Urothelium cell line (cell line): ENCODE results near the gene CHRM1.
"Not testable (repeated sequence)": the region's sequence is repeated elsewhere in the genome, so short reads cannot be mapped to it uniquely, and the experiment has no call there.

Experiments used
- DNase-seq: peaks from one replicate; pipeline ENCODE4 v3.0.0; 2011; ENCODE audit warnings: low spot score, mixed read lengths
- FAIRE-seq: peaks from 2 replicates; lab custom pipeline; 2011; peaks lifted over from hg19 to GRCh38; lab: Jason Lieb, UNC

The CHRM1 gene

GRCh38 chr11:62921201-62921572 is at the start of gene CHRM1:
Gene CHRM1, minus strand, starts transcription at chr11:62921363. Its CDS starts 10,263 bp downstream, at chr11:62911100.
- FAIRE-seq: no peak
- DNase-seq: peak; percentile 38

GRCh38 chr11:62965574-62965973 is 44.4 kb upstream of the CHRM1 start:
- DNase-seq: no peak
- no peak for FAIRE-seq

- DNase-seq: no peak
- no peak for FAIRE-seq
Observed at GRCh38 chr11:62962391-62962790, 41.2 kb upstream of the CHRM1 start.

- no peak for FAIRE-seq
- no peak for DNase-seq
Observed at GRCh38 chr11:62961017-62961570, 39.9 kb upstream of the CHRM1 start.

- DNase-seq: no peak
- FAIRE-seq: no peak
Observed at GRCh38 chr11:62959422-62959980, 38.3 kb upstream of the CHRM1 start.

- DNase-seq (peak; percentile 35), FAIRE-seq (no peak)
Observed at GRCh38 chr11:62958547-62959421, 37.6 kb upstream of the CHRM1 start.

- no peak for FAIRE-seq
- no peak for DNase-seq
Observed at GRCh38 chr11:62957147-62957546, 36.0 kb upstream of the CHRM1 start.

- FAIRE-seq (no peak), DNase-seq (no peak)
Observed at GRCh38 chr11:62954478-62954877, 33.3 kb upstream of the CHRM1 start.

- no peak for DNase-seq
- no peak for FAIRE-seq
Observed at GRCh38 chr11:62953811-62954210, 32.6 kb upstream of the CHRM1 start.

GRCh38 chr11:62948765-62949320 is 27.7 kb upstream of the CHRM1 start:
- DNase-seq (no peak), FAIRE-seq (no peak)

GRCh38 chr11:62945538-62945937 is 24.4 kb upstream of the CHRM1 start:
- DNase-seq, FAIRE-seq: not testable (repeated sequence)

GRCh38 chr11:62937528-62937927 is 16.4 kb upstream of the CHRM1 start:
- not testable (repeated sequence) for FAIRE-seq, DNase-seq

- DNase-seq: no peak
- no peak for FAIRE-seq
Observed at GRCh38 chr11:62934496-62934785, 13.3 kb upstream of the CHRM1 start.

GRCh38 chr11:62933750-62934495 is 12.8 kb upstream of the CHRM1 start:
- FAIRE-seq (no peak), DNase-seq (no peak)

GRCh38 chr11:62933285-62933684 is 12.1 kb upstream of the CHRM1 start:
- FAIRE-seq: no peak
- no peak for DNase-seq

- DNase-seq: peak; percentile 37
- FAIRE-seq: no peak
Observed at GRCh38 chr11:62931499-62932278, 10.5 kb upstream of the CHRM1 start.

- DNase-seq: no peak
- FAIRE-seq: no peak
Observed at GRCh38 chr11:62930666-62931065, 9.5 kb upstream of the CHRM1 start.

GRCh38 chr11:62930157-62930556 is 9.0 kb upstream of the CHRM1 start:
- no peak for DNase-seq
- FAIRE-seq: no peak

- FAIRE-seq (no peak), DNase-seq (no peak)
Observed at GRCh38 chr11:62928011-62928410, 6.8 kb upstream of the CHRM1 start.

- DNase-seq (no peak), FAIRE-seq (no peak)
Observed at GRCh38 chr11:62926680-62927455, 5.7 kb upstream of the CHRM1 start.
